ENCODE measurements around the gene MMADHC. TPM values are rescaled to one million over a fixed set of nuclear protein-coding genes. Genes with fewer than 3 reads are reported as not detected.

The MMADHC gene
- total and polyA plus RNA-seq, 9 of the 15 experiments (the other 6 are each of a cell fraction or from before 2014, with no cell fraction given) = 187 to 850 (median 271) TPM

- in situ Hi-C loops (cut with MboI) = no loop called here
- POLR2A ChIA-PET = interaction anchor here (0.6 kb wide), 1 partner anchor 89 kb away, joined by 4 read pairs; no protein-coding TSS in a partner anchor
- Histone ChIP-seq H3K27ac (ENCODE audit: extremely low read depth, low read depth, low read length) (no peak overlapping the region), H2AFZ (ENCODE audit: low read depth, low read length) (no peak overlapping the region), H3K4me3 (no peak overlapping the region), H3K36me3 (ENCODE audit: control insufficient read depth, insufficient read depth, low read length) (no peaks in the 10 kb centered on the region), H3K27me3 (ENCODE audit: control insufficient read depth in 2 of 2, insufficient read depth in 2 of 2, low read length in 2 of 2) (no peaks in the 10 kb centered on the region; a peak in 1 of 5 replicates), H3K9ac (ENCODE audit: insufficient read depth in 1 of 2, low read depth in 2 of 2, low read length in 2 of 2) (no peak overlapping the region), H3K9me3 (replicated peaks; ENCODE audit: control insufficient read depth, insufficient read depth, low read depth, low read length) (no peaks in the 10 kb centered on the region), H3K4me2 (ENCODE audit: insufficient read depth, low read length) (no peak overlapping the region), H3K9me1 (ENCODE audit: control insufficient read depth, insufficient read depth, low read length) (no peaks in the 10 kb centered on the region), H4K20me1 (replicated peaks; ENCODE audit: control insufficient read depth, insufficient read depth, low read length) (no peaks in the 10 kb centered on the region), H3K4me1 (replicated peaks in 1 of 2; ENCODE audit: control insufficient read depth in 2 of 2, insufficient read depth in 2 of 2, low read length in 2 of 2) (no peaks in the 10 kb centered on the region), H3K79me2 (ENCODE audit: control insufficient read depth, insufficient read depth, low read length) (no peaks in the 10 kb centered on the region)
- 0% methylated on average over 8 of the region's 8 CpGs for WGBS (ENCODE audit: insufficient coverage, low coverage, missing lambda C conversion rate)
- CTCF ChIA-PET (ENCODE audit: low intra/inter-chr PET ratio) = no interaction called here
- peak; percentile 49; the same call in 1 of the 3 replicates for ATAC-seq
- FAIRE-seq = no peak
- BruUV-seq (replicated peaks) = no TSS peak
- peak in 2 of 4 experiments; percentile 19 to 20 for DNase-seq (ENCODE audit: extremely low read depth in 1 of 4, low spot score in 3 of 4)
- intact Hi-C loops (cut with micrococcal nuclease) = no loop called here
- no peak for TF ChIP-seq PYGO2 (tag; IDR thresholded peaks at IDR 0.05)
- no peak for TF ChIP-seq AFF1 (IDR thresholded peaks at IDR 0.05; ENCODE audit: low read depth in 1 of 2, partially characterized antibody in 2 of 2)
- TF ChIP-seq ATF6 (CRISPR knock-in tag; IDR thresholded peaks at IDR 0.05) = no peak
- TF ChIP-seq ZNF134 (CRISPR knock-in tag; conservative IDR thresholded peaks at IDR 0.05) = no peak
- TF ChIP-seq PTTG1 (tag; IDR thresholded peaks at IDR 0.05; ENCODE audit: low read depth) = no peak
- TF ChIP-seq L3MBTL2 (IDR thresholded peaks at IDR 0.05) = no peak
- TF ChIP-seq GTF2A2 (tag; IDR thresholded peaks at IDR 0.05) = no peak
- no peak for TF ChIP-seq TCF7 (IDR thresholded peaks at IDR 0.05; ENCODE audit: borderline replicate concordance)
- no peak for TF ChIP-seq TARDBP (IDR thresholded peaks at IDR 0.05)
These were observed 49.3 kb downstream of the MMADHC start for GRCh38 chr2:149538138-149538833.

Measured in K562 (cell line).